Skin of body (tissue), 2 donors: Measurements from ENCODE around the gene PSMD1. TPM values are rescaled to one million over a fixed set of nuclear protein-coding genes. Genes with fewer than 3 reads are reported as not detected.
"Not testable (repeated sequence)": the region's sequence is repeated elsewhere in the genome, so short reads cannot be mapped to it uniquely, and the experiment has no call there.

Experiments used
- DNase-seq: peaks from one replicate; lab custom pipeline; 2025; lab: John Stamatoyannopoulos, UW
- total RNA-seq: library from RNA; depleted of rRNA; stranded (reverse); fragments of >200 nt; gene quantifications from one replicate; pipeline ENCODE4 v1.2.3, GENCODE V29; 2014

Gene PSMD1
- total RNA-seq, 1 donor from 2014 or later: 72.3 TPM

- no peak for DNase-seq
Measured at GRCh38 chr2:231144896-231145295, 88.2 kb downstream of the PSMD1 start.

GRCh38 chr2:231146665-231147064, 90.0 kb downstream of the PSMD1 start:
- no peak for DNase-seq

- no peak for DNase-seq
Measured at GRCh38 chr2:231152800-231153557, 96.3 kb downstream of the PSMD1 start.

GRCh38 chr2:231159306-231159705, 102.6 kb downstream of the PSMD1 start:
- DNase-seq: no peak

- DNase-seq: no peak
Measured at GRCh38 chr2:231160701-231161100, 104.0 kb downstream of the PSMD1 start.

GRCh38 chr2:231161252-231161839, 104.7 kb downstream of the PSMD1 start:
- DNase-seq: no peak

GRCh38 chr2:231161877-231162329, 105.2 kb downstream of the PSMD1 start:
- no peak for DNase-seq

DNA sequence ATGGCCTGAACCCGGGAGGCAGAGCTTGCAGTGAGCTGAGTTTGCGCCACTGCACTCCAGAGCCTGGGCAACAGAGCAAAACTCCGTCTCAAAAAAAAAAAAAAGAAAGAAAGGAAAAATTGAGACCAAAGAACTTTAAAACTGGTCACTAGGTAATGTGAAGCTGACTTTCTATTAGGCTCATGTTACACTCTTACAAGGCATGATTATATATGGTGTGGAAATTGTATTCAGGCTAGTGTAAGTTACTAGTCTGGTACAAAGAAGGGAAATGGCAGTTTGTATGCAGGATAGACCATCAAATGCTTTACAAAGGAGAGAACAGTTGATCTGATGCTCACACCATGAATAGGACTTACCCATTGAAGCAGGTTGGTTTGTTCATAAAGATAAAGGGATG, 106.3 kb downstream of the PSMD1 start:
- no peak for DNase-seq

GRCh38 chr2:231163414-231164095, 106.9 kb downstream of the PSMD1 start:
- no peak for DNase-seq

- DNase-seq: no peak
Measured at GRCh38 chr2:231167745-231168459, 111.2 kb downstream of the PSMD1 start.

DNA sequence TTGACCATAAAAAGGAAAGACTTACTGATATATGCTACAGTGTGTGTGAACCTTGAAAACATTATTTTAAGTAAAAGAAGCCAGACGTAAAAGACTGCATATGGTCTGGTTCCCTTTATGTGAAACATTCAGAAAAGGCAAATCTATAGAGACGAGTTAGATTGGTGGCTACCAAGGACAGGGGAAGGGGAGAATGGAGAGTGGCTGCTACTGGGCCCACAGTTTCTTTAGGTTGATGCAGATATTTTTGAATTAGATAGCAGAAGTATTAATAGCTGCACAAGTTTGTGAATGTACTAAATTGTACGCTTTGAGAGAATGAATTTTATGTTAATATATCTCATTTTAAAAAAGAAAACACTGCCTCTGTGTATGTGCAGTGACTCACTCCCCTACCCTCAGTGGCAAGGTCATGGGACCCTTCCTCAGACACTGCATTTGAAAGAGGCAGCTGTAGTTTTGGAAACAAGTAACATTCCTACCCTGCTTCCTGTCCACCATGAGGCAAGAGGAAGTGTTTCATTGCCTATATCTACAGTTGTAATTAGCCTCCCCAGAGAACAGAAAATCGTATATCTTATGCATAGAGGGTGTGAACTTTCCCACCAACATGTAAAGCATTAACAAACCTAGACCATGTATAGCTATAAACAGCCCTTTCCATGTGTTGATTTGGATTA, 111.9 kb downstream of the PSMD1 start:
- DNase-seq: no peak

DNA sequence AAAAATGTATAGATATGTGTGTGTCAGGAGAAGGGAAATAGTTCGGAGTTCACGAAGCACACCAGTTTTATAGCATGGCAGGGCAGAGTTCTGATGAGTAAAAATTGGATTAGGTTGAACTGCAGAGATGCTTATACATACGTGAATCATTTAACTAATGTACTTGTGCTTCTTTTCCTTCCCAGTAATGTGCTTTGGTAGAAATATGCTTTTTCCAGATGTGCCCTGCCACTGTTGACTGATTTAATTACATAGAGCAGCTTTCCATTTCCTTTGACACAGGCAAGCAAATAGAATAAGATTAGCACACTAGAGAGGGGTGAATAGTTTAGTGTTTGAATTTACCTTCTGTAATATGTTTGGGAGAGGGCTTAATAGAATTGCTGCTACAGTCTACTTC, 112.8 kb downstream of the PSMD1 start:
- DNase-seq: peak; percentile 82

DNA sequence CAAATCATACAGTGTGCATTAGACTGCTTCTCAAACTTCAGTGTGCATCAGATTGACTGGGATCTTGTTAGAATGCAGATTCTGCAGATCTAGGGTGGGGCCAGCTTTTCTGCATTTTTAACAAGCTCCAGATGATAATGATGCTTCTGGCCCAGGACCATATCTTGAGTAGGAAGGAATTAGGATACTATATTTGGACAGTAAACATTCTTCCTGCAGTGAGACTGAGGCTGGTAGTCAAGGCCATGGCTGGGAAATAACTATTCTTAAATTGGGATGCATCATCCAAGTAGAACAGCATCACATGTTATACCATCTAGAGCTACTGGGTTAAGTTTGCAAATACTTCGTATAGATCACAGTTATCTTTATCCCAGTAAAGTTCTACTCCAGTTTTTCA, 113.4 kb downstream of the PSMD1 start:
- DNase-seq: peak; percentile 42

GRCh38 chr2:231172025-231172424, 115.4 kb downstream of the PSMD1 start:
- no peak for DNase-seq

- DNase-seq: no peak
Measured at GRCh38 chr2:231174211-231174651, 117.6 kb downstream of the PSMD1 start.

DNA sequence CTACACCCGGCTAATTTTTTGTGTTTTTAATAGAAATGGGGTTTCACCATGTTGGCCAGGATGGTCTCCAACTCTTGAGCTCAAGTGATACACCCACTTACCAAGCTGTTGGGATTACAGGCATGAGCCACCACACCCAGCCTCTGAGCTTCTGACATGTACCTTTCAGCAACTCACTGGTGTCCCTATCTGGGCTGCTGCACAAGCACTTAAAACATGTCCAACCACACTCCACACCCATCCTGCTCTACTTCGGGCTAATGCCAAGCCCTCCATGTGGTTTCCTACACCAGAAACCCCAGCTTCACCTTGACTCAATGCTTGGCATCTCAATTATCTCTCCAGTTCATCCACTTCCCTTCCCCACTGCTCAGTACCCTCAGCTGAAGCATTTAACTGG, 119.4 kb downstream of the PSMD1 start:
- no peak for DNase-seq

DNA sequence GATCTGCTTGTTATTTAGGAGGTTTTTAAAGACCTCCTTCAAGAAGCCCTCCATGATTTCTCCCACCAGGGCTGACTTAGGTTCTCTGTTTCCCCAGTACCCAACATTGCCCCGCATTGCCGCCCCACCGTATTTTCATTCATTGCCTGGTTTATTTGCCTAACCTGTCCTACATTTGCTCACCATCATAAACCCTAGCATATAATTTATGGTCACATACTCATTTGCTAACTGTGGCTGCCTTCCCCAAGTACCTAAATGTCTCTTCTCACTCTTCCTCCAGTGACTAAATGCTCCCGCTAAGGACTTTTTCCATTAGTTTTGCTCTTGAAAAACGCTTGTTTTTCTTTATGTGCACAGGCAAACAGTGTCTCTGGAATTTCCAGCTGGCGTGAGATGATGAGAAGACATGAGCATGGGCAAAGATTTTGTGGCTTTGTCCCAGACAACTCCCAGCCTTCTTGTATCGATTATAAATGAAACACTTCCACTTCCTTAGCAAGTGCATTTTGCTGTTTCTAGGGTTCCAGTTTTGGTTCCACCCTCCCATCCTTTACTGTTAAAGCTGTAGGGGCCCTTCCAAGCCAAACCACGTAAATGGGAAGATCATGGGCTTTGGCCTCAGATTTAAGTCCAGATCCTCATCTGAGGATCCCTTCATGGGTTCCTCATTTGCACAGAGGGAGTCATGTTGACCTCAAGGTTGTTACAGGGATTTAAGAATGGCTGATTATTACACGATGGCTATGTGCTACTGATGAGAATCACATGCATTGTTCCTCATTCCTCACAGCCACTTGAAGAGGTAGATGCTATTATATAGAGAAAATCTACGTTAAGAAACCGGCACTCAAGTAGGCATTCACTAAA, 120.7 kb downstream of the PSMD1 start:
- no peak for DNase-seq

- not testable (repeated sequence) for DNase-seq
Measured at GRCh38 chr2:231178805-231179204, 122.1 kb downstream of the PSMD1 start.

- DNase-seq: no peak
Measured at GRCh38 chr2:231181860-231182512, 125.3 kb downstream of the PSMD1 start.

- no peak for DNase-seq
Measured at GRCh38 chr2:231182513-231182899, 125.8 kb downstream of the PSMD1 start.
